ENCODE measurements around the gene PDE4D. TPM values are rescaled to one million over a fixed set of nuclear protein-coding genes. Genes with fewer than 3 reads are reported as not detected.

The PDE4D gene
- total RNA-seq, 1 experiment from 2014 or later = 2.1 TPM

DNA sequence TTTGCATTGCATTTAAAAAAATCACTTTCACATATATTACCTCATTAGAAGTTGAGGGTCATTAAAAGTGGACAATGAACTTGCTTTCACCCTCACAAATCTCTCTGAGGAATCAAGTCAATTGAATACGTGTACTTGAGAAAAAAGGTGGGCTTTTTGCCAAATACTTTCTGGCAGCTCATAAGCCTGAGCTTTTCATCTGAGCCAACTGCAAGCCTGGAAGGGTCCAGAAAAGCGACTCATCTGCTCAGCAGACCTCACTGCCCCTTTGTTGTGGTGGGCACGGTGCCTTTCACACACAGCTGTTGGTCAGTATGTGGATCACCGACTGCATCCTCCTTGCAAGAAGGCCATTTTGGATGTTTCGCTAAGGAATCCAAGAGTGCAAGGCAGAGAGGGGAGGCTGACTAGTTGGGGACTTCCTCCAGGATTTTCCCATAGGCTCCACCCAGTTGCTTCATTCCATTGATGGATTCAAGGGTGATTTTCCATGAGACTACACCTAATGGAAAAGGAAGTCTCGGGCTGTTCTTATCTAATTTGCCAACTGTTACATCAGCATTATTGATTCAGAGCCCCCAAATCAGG lies 564.7 kb downstream of the PDE4D start:
- H3K27ac Mint-ChIP-seq = no peak overlapping the region

More for the DNA sequence above, 564.7 kb downstream of the PDE4D start:
- H2BK12ac ChIP-seq (ENCODE audit: insufficient read length, low read depth, low read length) = no peak overlapping the region
- H4K5ac ChIP-seq (ENCODE audit: insufficient read length, low read depth, low read length) = peak overlapping the region; percentile 92
- H4K91ac ChIP-seq (ENCODE audit: insufficient read length, low read depth, low read length) = no peak overlapping the region
- H3K4me1 ChIP-seq (ENCODE audit: insufficient read depth, low read length) = no peaks in the 10 kb centered on the region
- H3K4ac ChIP-seq (ENCODE audit: low read depth, low read length) = no peak overlapping the region
- DNase-seq = no peak
- H3K9ac ChIP-seq (ENCODE audit: extremely low read depth, insufficient read length, low read length) = no peak overlapping the region
- H2BK15ac ChIP-seq (ENCODE audit: low read depth, low read length) = no peak overlapping the region
- H3K27ac ChIP-seq (ENCODE audit: insufficient read length, low read depth, low read length) = no peak overlapping the region
- no peaks in the 10 kb centered on the region for H3K9me3 ChIP-seq (ENCODE audit: control insufficient read depth, low read depth, low read length)
- no CpG with 5 or more reads among the region's 6 CpGs for WGBS (ENCODE audit: extremely low coverage, insufficient read length, low lambda C conversion rate)
- H3T11ph ChIP-seq (ENCODE audit: low read length) = no peak overlapping the region
- no peaks in the 10 kb centered on the region for H3K27me3 Mint-ChIP-seq (ENCODE audit: low read depth)
- no peaks in the 10 kb centered on the region for H3K79me2 ChIP-seq (ENCODE audit: insufficient read depth, low read length)
- H2BK120ac ChIP-seq (ENCODE audit: low read depth, low read length, poor library complexity, severe bottlenecking) = no peak overlapping the region
- H3K36me3 Mint-ChIP-seq (ENCODE audit: insufficient read depth in 1 of 3, low read depth in 3 of 3) = no peaks in the 10 kb centered on the region
- no peaks in the 10 kb centered on the region for H4K20me1 ChIP-seq (ENCODE audit: control insufficient read depth, insufficient read depth, insufficient read length)
- no peak overlapping the region for H2BK20ac ChIP-seq (ENCODE audit: low read depth, low read length, poor library complexity, severe bottlenecking)
- no peak overlapping the region for H2BK5ac ChIP-seq (ENCODE audit: insufficient read length, low read length)
- no peaks in the 10 kb centered on the region for H3K9me3 Mint-ChIP-seq
- no peak overlapping the region for H2AFZ ChIP-seq (ENCODE audit: low read length)
- H3K14ac ChIP-seq (ENCODE audit: insufficient read depth, low read length) = no peak overlapping the region; the same call in 1 of the 2 replicates
- no peak overlapping the region for H3K56ac ChIP-seq (ENCODE audit: insufficient read length, low read depth, low read length)
- no peaks in the 10 kb centered on the region for H3K27me3 ChIP-seq (ENCODE audit: insufficient read depth, low read length)
- TF ChIP-seq, protein P1, sequence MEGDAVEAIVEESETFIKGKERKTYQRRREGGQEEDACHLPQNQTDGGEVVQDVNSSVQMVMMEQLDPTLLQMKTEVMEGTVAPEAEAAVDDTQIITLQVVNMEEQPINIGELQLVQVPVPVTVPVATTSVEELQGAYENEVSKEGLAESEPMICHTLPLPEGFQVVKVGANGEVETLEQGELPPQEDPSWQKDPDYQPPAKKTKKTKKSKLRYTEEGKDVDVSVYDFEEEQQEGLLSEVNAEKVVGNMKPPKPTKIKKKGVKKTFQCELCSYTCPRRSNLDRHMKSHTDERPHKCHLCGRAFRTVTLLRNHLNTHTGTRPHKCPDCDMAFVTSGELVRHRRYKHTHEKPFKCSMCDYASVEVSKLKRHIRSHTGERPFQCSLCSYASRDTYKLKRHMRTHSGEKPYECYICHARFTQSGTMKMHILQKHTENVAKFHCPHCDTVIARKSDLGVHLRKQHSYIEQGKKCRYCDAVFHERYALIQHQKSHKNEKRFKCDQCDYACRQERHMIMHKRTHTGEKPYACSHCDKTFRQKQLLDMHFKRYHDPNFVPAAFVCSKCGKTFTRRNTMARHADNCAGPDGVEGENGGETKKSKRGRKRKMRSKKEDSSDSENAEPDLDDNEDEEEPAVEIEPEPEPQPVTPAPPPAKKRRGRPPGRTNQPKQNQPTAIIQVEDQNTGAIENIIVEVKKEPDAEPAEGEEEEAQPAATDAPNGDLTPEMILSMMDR (conservative IDR thresholded peaks at IDR 0.05) = no peak
- no peaks in the 10 kb centered on the region for H3K23me2 ChIP-seq (ENCODE audit: insufficient read length, low read depth, low read length, poor library complexity, severe bottlenecking)
- no peak overlapping the region for H2AK5ac ChIP-seq (ENCODE audit: insufficient read length, low read length)
- H3K4me1 Mint-ChIP-seq = no peaks in the 10 kb centered on the region
- no peak overlapping the region for H3K4me3 Mint-ChIP-seq
- no peak overlapping the region for H3K4me2 ChIP-seq (ENCODE audit: insufficient read depth, insufficient read length, low read length)
- no peak overlapping the region for H4K8ac ChIP-seq (replicated peaks; ENCODE audit: insufficient read length, low read depth, low read length)
- no peaks in the 10 kb centered on the region for H3K79me1 ChIP-seq (ENCODE audit: insufficient read depth, low read depth, low read length, poor library complexity, severe bottlenecking)
- no peak overlapping the region for H3K18ac ChIP-seq (ENCODE audit: insufficient read length, low read depth, low read length)
- H3K23ac ChIP-seq (ENCODE audit: insufficient read length, low read depth, low read length) = no peak overlapping the region
